Measurements from ENCODE around the gene ZNF217.

- TF ChIP-seq, protein P1, sequence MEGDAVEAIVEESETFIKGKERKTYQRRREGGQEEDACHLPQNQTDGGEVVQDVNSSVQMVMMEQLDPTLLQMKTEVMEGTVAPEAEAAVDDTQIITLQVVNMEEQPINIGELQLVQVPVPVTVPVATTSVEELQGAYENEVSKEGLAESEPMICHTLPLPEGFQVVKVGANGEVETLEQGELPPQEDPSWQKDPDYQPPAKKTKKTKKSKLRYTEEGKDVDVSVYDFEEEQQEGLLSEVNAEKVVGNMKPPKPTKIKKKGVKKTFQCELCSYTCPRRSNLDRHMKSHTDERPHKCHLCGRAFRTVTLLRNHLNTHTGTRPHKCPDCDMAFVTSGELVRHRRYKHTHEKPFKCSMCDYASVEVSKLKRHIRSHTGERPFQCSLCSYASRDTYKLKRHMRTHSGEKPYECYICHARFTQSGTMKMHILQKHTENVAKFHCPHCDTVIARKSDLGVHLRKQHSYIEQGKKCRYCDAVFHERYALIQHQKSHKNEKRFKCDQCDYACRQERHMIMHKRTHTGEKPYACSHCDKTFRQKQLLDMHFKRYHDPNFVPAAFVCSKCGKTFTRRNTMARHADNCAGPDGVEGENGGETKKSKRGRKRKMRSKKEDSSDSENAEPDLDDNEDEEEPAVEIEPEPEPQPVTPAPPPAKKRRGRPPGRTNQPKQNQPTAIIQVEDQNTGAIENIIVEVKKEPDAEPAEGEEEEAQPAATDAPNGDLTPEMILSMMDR (IDR thresholded peaks at IDR 0.05), result no peak
- TF ChIP-seq POLR2A (IDR thresholded peaks at IDR 0.05), result no peak
Observed at GRCh38 chr20:53570446-53571276, 23.0 kb downstream of the ZNF217 start.

Measured in body of pancreas (tissue), 4 donors.